Thoracic aorta (tissue), 2 donors: Measurements from ENCODE around the gene VWCE. TPM values are rescaled to one million over a fixed set of nuclear protein-coding genes. Genes with fewer than 3 reads are reported as not detected.
"Not testable (repeated sequence)": the region's sequence is repeated elsewhere in the genome, so short reads cannot be mapped to it uniquely, and the experiment has no call there.

ENCODE experiments used
- ATAC-seq: fragments of 150-250 bp; one replicate; pipeline ENCODE4 v1.8.0; 2017; ENCODE audit warnings: low read depth; ENCODE audit not compliant: insufficient number of reproducible peaks, low FRiP score
- DNase-seq: peaks from one replicate; pipeline ENCODE4 v3.0.0-alpha.2; 2020; ENCODE audit warnings: low spot score
- H3K27ac ChIP-seq, 2 donors: fragments of 200-600 bp; sonication (generic); 1 replicate in 1 of 2; 2 replicates in 1 of 2; pipeline ENCODE4 v1.5.1; 2016; ENCODE audit warnings: mild to moderate bottlenecking in 2 of 2, moderate library complexity in 2 of 2
- H3K27me3 ChIP-seq: fragments of 200-600 bp; sonication (generic); replicated peaks from 2 replicates; pipeline ENCODE4 v1.6.0; 2016; ENCODE audit warnings: mild to moderate bottlenecking; ENCODE audit not compliant: insufficient read depth
- H3K36me3 ChIP-seq: fragments of 200-600 bp; sonication (generic); one replicate; pipeline ENCODE4 v1.5.1; 2016
- H3K4me1 ChIP-seq, 2 donors: fragments of 200-600 bp; sonication (generic); 1 replicate in 1 of 2; 2 replicates in 1 of 2; pipeline versions ENCODE4 v1.5.1 to v1.6.0; 2016; ENCODE audit warnings: low read depth in 2 of 2, mild to moderate bottlenecking in 1 of 2; ENCODE audit not compliant: control insufficient read depth in 1 of 2
- H3K4me3 ChIP-seq: fragments of 200-600 bp; sonication (generic); 2 replicates; pipeline ENCODE4 v1.5.1; 2016; ENCODE audit warnings: mild to moderate bottlenecking
- H3K9me3 ChIP-seq: fragments of 200-600 bp; sonication (generic); 2 replicates; pipeline ENCODE4 v1.5.1; 2016
- total RNA-seq, 2 donors: library from RNA; depleted of rRNA; stranded (reverse); fragments of >200 nt; gene quantifications; one replicate each; pipeline versions ENCODE4 v1.1.0 to v1.2.3, GENCODE V29; 2016

The VWCE gene
- total RNA-seq, 2 donors from 2014 or later, result 1.5 to 2.3 TPM

- not testable (repeated sequence) for H3K36me3 ChIP-seq, DNase-seq, H3K4me1 ChIP-seq, H3K27ac ChIP-seq, H3K27me3 ChIP-seq, H3K4me3 ChIP-seq, ATAC-seq, H3K9me3 ChIP-seq
These were observed 76.1 kb downstream of the VWCE start for GRCh38 chr11:61219016-61219415.

- H3K9me3 ChIP-seq, H3K4me3 ChIP-seq, H3K36me3 ChIP-seq, ATAC-seq, H3K4me1 ChIP-seq, H3K27me3 ChIP-seq, DNase-seq, H3K27ac ChIP-seq: not testable (repeated sequence)
These were observed 76.8 kb downstream of the VWCE start for GRCh38 chr11:61218306-61218705.

GRCh38 chr11:61213711-61214324, 81.3 kb downstream of the VWCE start:
- not testable (repeated sequence) for ATAC-seq, H3K27me3 ChIP-seq, H3K9me3 ChIP-seq, H3K27ac ChIP-seq, H3K4me3 ChIP-seq, H3K36me3 ChIP-seq, DNase-seq, H3K4me1 ChIP-seq

- not testable (repeated sequence) for DNase-seq, H3K4me3 ChIP-seq, H3K4me1 ChIP-seq, H3K9me3 ChIP-seq, H3K27me3 ChIP-seq, ATAC-seq, H3K36me3 ChIP-seq, H3K27ac ChIP-seq
These were observed 82.9 kb downstream of the VWCE start for GRCh38 chr11:61212202-61212601.

- not testable (repeated sequence) for ATAC-seq, H3K27me3 ChIP-seq
These were observed 83.7 kb downstream of the VWCE start for GRCh38 chr11:61211327-61211952.

GRCh38 chr11:61210629-61211028, 84.5 kb downstream of the VWCE start:
- H3K27me3 ChIP-seq, result not testable (repeated sequence)

More at GRCh38 chr11:61211327-61211952, 83.7 kb downstream of the VWCE start:
- H3K4me3 ChIP-seq, H3K4me1 ChIP-seq, H3K27ac ChIP-seq, H3K36me3 ChIP-seq, H3K9me3 ChIP-seq, DNase-seq: not testable (repeated sequence)

More at GRCh38 chr11:61210629-61211028, 84.5 kb downstream of the VWCE start:
- H3K4me3 ChIP-seq, H3K36me3 ChIP-seq, ATAC-seq, H3K27ac ChIP-seq, H3K4me1 ChIP-seq, DNase-seq, H3K9me3 ChIP-seq: not testable (repeated sequence)

Other genes starting within 250 kb of the VWCE start
- 1 to 10 TPM in 1 of 2 donors, not detected in 1; 1.6 TPM for gene CD5, start 192.8 kb downstream of the VWCE start, total RNA-seq
- 10 to 100 TPM; 23.0 to 32.7 TPM for gene VPS37C, start 133.9 kb downstream of the VWCE start, total RNA-seq
- 1 to 10 TPM; 1.8 to 4.3 TPM for gene PGA3, start 91.8 kb downstream of the VWCE start, total RNA-seq
- gene PGA4, start 73.0 kb downstream of the VWCE start, total RNA-seq, result 1 to 10 TPM in 1 of 2 donors, not detected in 1; 4.7 TPM
- not detected for gene PGA5, start 54.1 kb downstream of the VWCE start, total RNA-seq
- 100 to 1,000 TPM; 122 to 144 TPM for gene DDB1, start 37.8 kb upstream of the VWCE start, total RNA-seq
- gene TKFC, start 37.9 kb upstream of the VWCE start, total RNA-seq, result 10 to 100 TPM; 22.5 to 29.2 TPM
- 10 to 100 TPM; 37.1 to 80.8 TPM for gene CYB561A3, start 66.6 kb upstream of the VWCE start, total RNA-seq
- 10 to 100 TPM; 49.7 to 63.5 TPM for gene TMEM138, start 67.1 kb upstream of the VWCE start, total RNA-seq
- gene TMEM216, start 97.3 kb upstream of the VWCE start, total RNA-seq, result 10 to 100 TPM in 1 of 2 donors, 1 to 10 TPM in 1; 5.6 to 13.0 TPM
- 10 to 100 TPM; 54.3 to 69.7 TPM for gene CPSF7, start 134.7 kb upstream of the VWCE start, total RNA-seq
- gene SDHAF2, start 134.8 kb upstream of the VWCE start, total RNA-seq, result 10 to 100 TPM; 43.2 to 52.6 TPM
- gene LRRC10B, start 213.4 kb upstream of the VWCE start, total RNA-seq, result 1 to 10 TPM; 3.0 to 4.2 TPM